ENCODE results near the gene STIMATE. TPM values are rescaled to one million over a fixed set of nuclear protein-coding genes. Genes with fewer than 3 reads are reported as not detected.

STIMATE gene
- total RNA-seq, 1 experiment from 2014 or later: 15.7 TPM

GRCh38 chr3:52931328-52931727 lies 34.0 kb upstream of the STIMATE start:
- Histone ChIP-seq H3K36me3 (ENCODE audit: control insufficient read depth, insufficient read depth, low read length) (no peaks in the 10 kb centered on the region; the same call in 1 of the 2 replicates), H3K4me1 (ENCODE audit: control insufficient read depth, insufficient read depth, low read length) (no peaks in the 10 kb centered on the region), H3K9me3 (ENCODE audit: control insufficient read depth, insufficient read depth, low read depth, low read length) (no peaks in the 10 kb centered on the region), H3K4me3 (ENCODE audit: low read depth in 2 of 2, low read length in 2 of 2) (no peak overlapping the region), H3K27ac (ENCODE audit: low read length) (no peak overlapping the region), H3K27me3 (ENCODE audit: control insufficient read depth, insufficient read depth, low read length) (no peaks in the 10 kb centered on the region)
- DNase-seq (ENCODE audit: low read depth, low spot score): no peak
- in situ Hi-C loops (cut with HindIII; ENCODE audit: low pct_unique_long_range_greater_than_20kb, low sequenced_read_pairs) (no loop called here), intact Hi-C loops (cut with micrococcal nuclease; ENCODE audit: unreplicated experiment) (no loop called here)
- POLR2A ChIA-PET: no interaction called here
- CTCF ChIA-PET: interaction anchor here (0.6 kb wide), 1 partner anchor 126 kb away, joined by 7 read pairs; no protein-coding TSS in a partner anchor
- no peak for ATAC-seq
- TF ChIP-seq, protein P1, sequence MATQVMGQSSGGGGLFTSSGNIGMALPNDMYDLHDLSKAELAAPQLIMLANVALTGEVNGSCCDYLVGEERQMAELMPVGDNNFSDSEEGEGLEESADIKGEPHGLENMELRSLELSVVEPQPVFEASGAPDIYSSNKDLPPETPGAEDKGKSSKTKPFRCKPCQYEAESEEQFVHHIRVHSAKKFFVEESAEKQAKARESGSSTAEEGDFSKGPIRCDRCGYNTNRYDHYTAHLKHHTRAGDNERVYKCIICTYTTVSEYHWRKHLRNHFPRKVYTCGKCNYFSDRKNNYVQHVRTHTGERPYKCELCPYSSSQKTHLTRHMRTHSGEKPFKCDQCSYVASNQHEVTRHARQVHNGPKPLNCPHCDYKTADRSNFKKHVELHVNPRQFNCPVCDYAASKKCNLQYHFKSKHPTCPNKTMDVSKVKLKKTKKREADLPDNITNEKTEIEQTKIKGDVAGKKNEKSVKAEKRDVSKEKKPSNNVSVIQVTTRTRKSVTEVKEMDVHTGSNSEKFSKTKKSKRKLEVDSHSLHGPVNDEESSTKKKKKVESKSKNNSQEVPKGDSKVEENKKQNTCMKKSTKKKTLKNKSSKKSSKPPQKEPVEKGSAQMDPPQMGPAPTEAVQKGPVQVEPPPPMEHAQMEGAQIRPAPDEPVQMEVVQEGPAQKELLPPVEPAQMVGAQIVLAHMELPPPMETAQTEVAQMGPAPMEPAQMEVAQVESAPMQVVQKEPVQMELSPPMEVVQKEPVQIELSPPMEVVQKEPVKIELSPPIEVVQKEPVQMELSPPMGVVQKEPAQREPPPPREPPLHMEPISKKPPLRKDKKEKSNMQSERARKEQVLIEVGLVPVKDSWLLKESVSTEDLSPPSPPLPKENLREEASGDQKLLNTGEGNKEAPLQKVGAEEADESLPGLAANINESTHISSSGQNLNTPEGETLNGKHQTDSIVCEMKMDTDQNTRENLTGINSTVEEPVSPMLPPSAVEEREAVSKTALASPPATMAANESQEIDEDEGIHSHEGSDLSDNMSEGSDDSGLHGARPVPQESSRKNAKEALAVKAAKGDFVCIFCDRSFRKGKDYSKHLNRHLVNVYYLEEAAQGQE (IDR thresholded peaks at IDR 0.05; ENCODE audit: insufficient read depth in 1 of 2, low read depth in 2 of 2, low read length in 1 of 2): no peak
- TF ChIP-seq, protein P2, sequence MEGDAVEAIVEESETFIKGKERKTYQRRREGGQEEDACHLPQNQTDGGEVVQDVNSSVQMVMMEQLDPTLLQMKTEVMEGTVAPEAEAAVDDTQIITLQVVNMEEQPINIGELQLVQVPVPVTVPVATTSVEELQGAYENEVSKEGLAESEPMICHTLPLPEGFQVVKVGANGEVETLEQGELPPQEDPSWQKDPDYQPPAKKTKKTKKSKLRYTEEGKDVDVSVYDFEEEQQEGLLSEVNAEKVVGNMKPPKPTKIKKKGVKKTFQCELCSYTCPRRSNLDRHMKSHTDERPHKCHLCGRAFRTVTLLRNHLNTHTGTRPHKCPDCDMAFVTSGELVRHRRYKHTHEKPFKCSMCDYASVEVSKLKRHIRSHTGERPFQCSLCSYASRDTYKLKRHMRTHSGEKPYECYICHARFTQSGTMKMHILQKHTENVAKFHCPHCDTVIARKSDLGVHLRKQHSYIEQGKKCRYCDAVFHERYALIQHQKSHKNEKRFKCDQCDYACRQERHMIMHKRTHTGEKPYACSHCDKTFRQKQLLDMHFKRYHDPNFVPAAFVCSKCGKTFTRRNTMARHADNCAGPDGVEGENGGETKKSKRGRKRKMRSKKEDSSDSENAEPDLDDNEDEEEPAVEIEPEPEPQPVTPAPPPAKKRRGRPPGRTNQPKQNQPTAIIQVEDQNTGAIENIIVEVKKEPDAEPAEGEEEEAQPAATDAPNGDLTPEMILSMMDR (IDR thresholded peaks at IDR 0.05): no peak
- TF ChIP-seq TCF7L2 (IDR thresholded peaks at IDR 0.05; ENCODE audit: low read depth, low read length) (no peak), SIN3A (IDR thresholded peaks at IDR 0.05; ENCODE audit: borderline replicate concordance, insufficient read depth, low read depth, low read length) (no peak), POLR2AphosphoS5 (IDR thresholded peaks at IDR 0.05; ENCODE audit: low read depth, low read length) (no peak)
- BruUV-seq (replicated peaks): no TSS peak

- Histone ChIP-seq H3K4me1 (ENCODE audit: control insufficient read depth, insufficient read depth, low read length) (no peaks in the 10 kb centered on the region), H3K4me3 (ENCODE audit: low read depth in 2 of 2, low read length in 2 of 2) (no peak overlapping the region), H3K36me3 (ENCODE audit: control insufficient read depth, insufficient read depth, low read length) (no peaks in the 10 kb centered on the region; the same call in 1 of the 2 replicates), H3K9me3 (ENCODE audit: control insufficient read depth, insufficient read depth, low read depth, low read length) (no peaks in the 10 kb centered on the region), H3K27ac (ENCODE audit: low read length) (no peak overlapping the region), H3K27me3 (ENCODE audit: control insufficient read depth, insufficient read depth, low read length) (no peaks in the 10 kb centered on the region)
- BruUV-seq (replicated peaks): no TSS peak
- ATAC-seq: no peak
- CTCF ChIA-PET: no interaction called here
- DNase-seq (ENCODE audit: low read depth, low spot score): no peak
- TF ChIP-seq, protein P1 (IDR thresholded peaks at IDR 0.05; ENCODE audit: insufficient read depth in 1 of 2, low read depth in 2 of 2, low read length in 1 of 2): no peak
- POLR2A ChIA-PET: no interaction called here
- intact Hi-C loops (cut with micrococcal nuclease; ENCODE audit: unreplicated experiment): no loop called here
- in situ Hi-C loops (cut with HindIII; ENCODE audit: low pct_unique_long_range_greater_than_20kb, low sequenced_read_pairs): no loop called here
These were observed 33.4 kb upstream of the STIMATE start for GRCh38 chr3:52930748-52931147.

Data from Panc1 (cell line).